ENCODE data around the gene ZNF410. TPM values are rescaled to one million over a fixed set of nuclear protein-coding genes. Genes with fewer than 3 reads are reported as not detected.
"Not testable (repeated sequence)": the region's sequence is repeated elsewhere in the genome, so short reads cannot be mapped to it uniquely, and the experiment has no call there.

The ZNF410 gene
- total RNA-seq, 4 donors from 2014 or later, result 22.6 to 33.2 (median 24.0) TPM

- ATAC-seq, result no peak
- intact Hi-C loops (cut with DNase I; ENCODE audit: low total_unique reads), result loop anchor here (10.0 kb wide), 1 partner anchor 214 kb away; the partner anchor contains the start of gene DNAL1
- H3K4me1 ChIP-seq, result no peaks in the 10 kb centered on the region
- H3K36me3 ChIP-seq, result peaks cover 0 to 24% of the 10 kb centered on the region in 2 donors
- no peak for DNase-seq
- no peak overlapping the region for H3K4me3 ChIP-seq
- TF ChIP-seq, protein P1, sequence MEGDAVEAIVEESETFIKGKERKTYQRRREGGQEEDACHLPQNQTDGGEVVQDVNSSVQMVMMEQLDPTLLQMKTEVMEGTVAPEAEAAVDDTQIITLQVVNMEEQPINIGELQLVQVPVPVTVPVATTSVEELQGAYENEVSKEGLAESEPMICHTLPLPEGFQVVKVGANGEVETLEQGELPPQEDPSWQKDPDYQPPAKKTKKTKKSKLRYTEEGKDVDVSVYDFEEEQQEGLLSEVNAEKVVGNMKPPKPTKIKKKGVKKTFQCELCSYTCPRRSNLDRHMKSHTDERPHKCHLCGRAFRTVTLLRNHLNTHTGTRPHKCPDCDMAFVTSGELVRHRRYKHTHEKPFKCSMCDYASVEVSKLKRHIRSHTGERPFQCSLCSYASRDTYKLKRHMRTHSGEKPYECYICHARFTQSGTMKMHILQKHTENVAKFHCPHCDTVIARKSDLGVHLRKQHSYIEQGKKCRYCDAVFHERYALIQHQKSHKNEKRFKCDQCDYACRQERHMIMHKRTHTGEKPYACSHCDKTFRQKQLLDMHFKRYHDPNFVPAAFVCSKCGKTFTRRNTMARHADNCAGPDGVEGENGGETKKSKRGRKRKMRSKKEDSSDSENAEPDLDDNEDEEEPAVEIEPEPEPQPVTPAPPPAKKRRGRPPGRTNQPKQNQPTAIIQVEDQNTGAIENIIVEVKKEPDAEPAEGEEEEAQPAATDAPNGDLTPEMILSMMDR (IDR thresholded peaks at IDR 0.05 in 4 of 5, conservative IDR thresholded peaks at IDR 0.05 in 1 of 5), result no peak
- TF ChIP-seq POLR2A (IDR thresholded peaks at IDR 0.05), result no peak
- no peaks in the 10 kb centered on the region for H3K9me3 ChIP-seq
- H3K27ac ChIP-seq, result no peak overlapping the region
- no peaks in the 10 kb centered on the region for H3K27me3 ChIP-seq
- in situ Hi-C loops (cut with MboI; ENCODE audit: low sequenced_read_pairs in 4 of 4), result no loop called here
These were observed 27.5 kb upstream of the ZNF410 start for GRCh38 chr14:73859145-73859544.

DNA sequence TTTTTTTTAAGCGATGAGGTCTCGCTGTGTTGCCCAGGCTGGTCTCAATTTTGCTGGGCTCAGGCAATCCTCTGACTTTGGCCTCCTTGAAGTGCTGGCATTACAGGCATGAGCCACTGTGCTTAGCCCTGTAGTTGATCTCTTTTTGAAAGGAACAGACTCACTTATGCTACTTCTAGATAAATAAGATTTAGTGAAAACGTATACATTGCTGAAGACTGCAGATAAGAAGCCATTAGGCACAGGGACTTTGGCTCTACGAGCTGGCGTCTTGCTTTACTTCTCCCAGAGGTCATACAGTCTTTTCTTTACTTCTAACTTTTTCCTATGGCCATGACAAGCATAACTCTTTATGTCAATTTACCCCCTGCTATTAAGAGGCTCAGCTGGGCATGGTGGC lies 25.6 kb upstream of the ZNF410 start:
- DNase-seq (no peak), ATAC-seq (no peak)
- TF ChIP-seq, protein P1 (IDR thresholded peaks at IDR 0.05 in 4 of 5, conservative IDR thresholded peaks at IDR 0.05 in 1 of 5), result no peak
- no peak for TF ChIP-seq POLR2A (IDR thresholded peaks at IDR 0.05)
- H3K9me3 ChIP-seq, result no peaks in the 10 kb centered on the region
- no peak overlapping the region for H3K4me3 ChIP-seq
- in situ Hi-C loops (cut with MboI; ENCODE audit: low sequenced_read_pairs in 4 of 4) (no loop called here), intact Hi-C loops (cut with DNase I; ENCODE audit: low total_unique reads) (no loop called here)
- no peaks in the 10 kb centered on the region for H3K27me3 ChIP-seq
- no peak overlapping the region for H3K27ac ChIP-seq
- H3K36me3 ChIP-seq, result peaks cover 0 to 24% of the 10 kb centered on the region in 2 donors
- no peaks in the 10 kb centered on the region for H3K4me1 ChIP-seq

- no peaks in the 10 kb centered on the region for H3K9me3 ChIP-seq
- H3K36me3 ChIP-seq, result peaks cover 0 to 24% of the 10 kb centered on the region in 2 donors
- in situ Hi-C loops (cut with MboI; ENCODE audit: low sequenced_read_pairs in 4 of 4), result no loop called here
- no peak for TF ChIP-seq POLR2A (IDR thresholded peaks at IDR 0.05)
- TF ChIP-seq, protein P1 (IDR thresholded peaks at IDR 0.05 in 4 of 5, conservative IDR thresholded peaks at IDR 0.05 in 1 of 5), result no peak
- no peak for ATAC-seq
- intact Hi-C loops (cut with DNase I; ENCODE audit: low total_unique reads), result no loop called here
- DNase-seq, result no peak
- H3K4me3 ChIP-seq, result no peak overlapping the region
- no peaks in the 10 kb centered on the region for H3K4me1 ChIP-seq
- H3K27ac ChIP-seq, result no peak overlapping the region
- H3K27me3 ChIP-seq, result no peaks in the 10 kb centered on the region
These were observed 24.2 kb upstream of the ZNF410 start for GRCh38 chr14:73862480-73862879.

- ATAC-seq (no peak), DNase-seq (no peak)
- no peaks in the 10 kb centered on the region for H3K4me1 ChIP-seq
- TF ChIP-seq, protein P1 (IDR thresholded peaks at IDR 0.05 in 4 of 5, conservative IDR thresholded peaks at IDR 0.05 in 1 of 5), result no peak
- TF ChIP-seq POLR2A (IDR thresholded peaks at IDR 0.05), result no peak
- H3K4me3 ChIP-seq, result no peak overlapping the region
- no peak overlapping the region for H3K27ac ChIP-seq
- H3K36me3 ChIP-seq, result peaks cover 0 to 27% of the 10 kb centered on the region in 2 donors
- intact Hi-C loops (cut with DNase I; ENCODE audit: low total_unique reads), result no loop called here
- H3K9me3 ChIP-seq, result no peaks in the 10 kb centered on the region
- no peaks in the 10 kb centered on the region for H3K27me3 ChIP-seq
- in situ Hi-C loops (cut with MboI; ENCODE audit: low sequenced_read_pairs in 4 of 4), result no loop called here
These were observed 23.4 kb upstream of the ZNF410 start for GRCh38 chr14:73863209-73863608.

GRCh38 chr14:73865534-73866113 lies 21.0 kb upstream of the ZNF410 start:
- intact Hi-C loops (cut with DNase I; ENCODE audit: low total_unique reads) (no loop called here), in situ Hi-C loops (cut with MboI; ENCODE audit: low sequenced_read_pairs in 4 of 4) (no loop called here)
- no peak overlapping the region for H3K4me3 ChIP-seq
- no peaks in the 10 kb centered on the region for H3K9me3 ChIP-seq
- TF ChIP-seq, protein P1 (IDR thresholded peaks at IDR 0.05 in 4 of 5, conservative IDR thresholded peaks at IDR 0.05 in 1 of 5), result no peak
- no peak for TF ChIP-seq POLR2A (IDR thresholded peaks at IDR 0.05)
- no peak for DNase-seq
- H3K27me3 ChIP-seq, result no peaks in the 10 kb centered on the region
- ATAC-seq, result no peak
- H3K4me1 ChIP-seq, result no peaks in the 10 kb centered on the region
- no peak overlapping the region for H3K27ac ChIP-seq
- peaks cover 0 to 26% of the 10 kb centered on the region in 2 donors for H3K36me3 ChIP-seq

GRCh38 chr14:73869754-73870153 lies 16.9 kb upstream of the ZNF410 start:
- H3K27me3 ChIP-seq; H3K4me1 ChIP-seq; DNase-seq; H3K4me3 ChIP-seq; H3K9me3 ChIP-seq; H3K36me3 ChIP-seq; ATAC-seq; intact Hi-C loops (cut with DNase I; ENCODE audit: low total_unique reads); H3K27ac ChIP-seq; in situ Hi-C loops (cut with MboI; ENCODE audit: low sequenced_read_pairs in 4 of 4): not testable (repeated sequence)
